H9 (cell line): Measurements from ENCODE around the gene HMGCL. TPM values are rescaled to one million over a fixed set of nuclear protein-coding genes. Genes with fewer than 3 reads are reported as not detected.

Source experiments
- DNase-seq: peaks from one replicate; pipeline ENCODE4 v3.0.0-alpha.2; 2017
- H2AFZ ChIP-seq: one replicate; pipeline ENCODE4 v1.6.1; 2013; ENCODE audit warnings: mild to moderate bottlenecking, low read length, control low read depth, moderate library complexity
- H2AK5ac ChIP-seq: 2 replicates; pipeline ENCODE4 v1.6.1; 2013; ENCODE audit warnings: low read length, control low read depth, mixed read lengths; ENCODE audit not compliant: insufficient read length
- H2BK120ac ChIP-seq: one replicate; pipeline ENCODE4 v1.6.1; 2013; ENCODE audit warnings: low read depth, mild to moderate bottlenecking, low read length, control low read depth, inconsistent platforms; ENCODE audit not compliant: poor library complexity, severe bottlenecking
- H2BK12ac ChIP-seq: 2 replicates; pipeline ENCODE4 v1.6.1; 2013; ENCODE audit warnings: low read length, control low read depth, mixed read lengths, low read depth; ENCODE audit not compliant: insufficient read length
- H2BK15ac ChIP-seq: 2 replicates; pipeline ENCODE4 v1.6.1; 2013; ENCODE audit warnings: low read depth, low read length, control low read depth
- H2BK20ac ChIP-seq: one replicate; pipeline ENCODE4 v1.6.1; 2013; ENCODE audit warnings: low read depth, mild to moderate bottlenecking, low read length, control low read depth, inconsistent platforms; ENCODE audit not compliant: poor library complexity, severe bottlenecking
- H2BK5ac ChIP-seq: 2 replicates; pipeline ENCODE4 v1.6.1; 2013; ENCODE audit warnings: low read length, control low read depth, mixed read lengths; ENCODE audit not compliant: insufficient read length
- H3K14ac ChIP-seq: 2 replicates; pipeline ENCODE4 v1.6.1; 2013; ENCODE audit warnings: low read length, control low read depth; ENCODE audit not compliant: insufficient read depth
- H3K18ac ChIP-seq: 2 replicates; pipeline ENCODE4 v1.6.1; 2013; ENCODE audit warnings: low read depth, mild to moderate bottlenecking, mixed read lengths, low read length, control low read depth; ENCODE audit not compliant: insufficient read length
- H3K23ac ChIP-seq: 2 replicates; pipeline ENCODE4 v1.6.1; 2013; ENCODE audit warnings: low read length, control low read depth, mixed read lengths, low read depth; ENCODE audit not compliant: insufficient read length
- H3K23me2 ChIP-seq: 2 replicates; pipeline ENCODE4 v1.6.1; 2013; ENCODE audit warnings: low read depth, mild to moderate bottlenecking, mixed read lengths, low read length, control low read depth; ENCODE audit not compliant: insufficient read length, poor library complexity, severe bottlenecking
- H3K27ac ChIP-seq: 2 replicates; pipeline ENCODE4 v1.5.1; 2013; ENCODE audit warnings: low read length, control low read depth, mixed read lengths, low read depth; ENCODE audit not compliant: insufficient read length
- H3K27me3 ChIP-seq: 2 replicates; pipeline ENCODE4 v1.6.1; 2013; ENCODE audit warnings: low read length, control low read depth, inconsistent platforms; ENCODE audit not compliant: insufficient read depth
- H3K4ac ChIP-seq: 2 replicates; pipeline ENCODE4 v1.6.1; 2013; ENCODE audit warnings: low read depth, mild to moderate bottlenecking, control low read depth, inconsistent platforms, low read length, moderate library complexity
- H3K4me1 ChIP-seq: 2 replicates; pipeline ENCODE4 v1.6.1; 2013; ENCODE audit warnings: low read length, control low read depth, inconsistent platforms; ENCODE audit not compliant: insufficient read depth
- H3K4me2 ChIP-seq: 2 replicates; pipeline ENCODE4 v1.6.1; 2013; ENCODE audit warnings: low read length, control low read depth, mixed read lengths; ENCODE audit not compliant: insufficient read length, insufficient read depth
- H3K56ac ChIP-seq: 2 replicates; pipeline ENCODE4 v1.6.1; 2013; ENCODE audit warnings: low read depth, mild to moderate bottlenecking, mixed read lengths, low read length, control low read depth; ENCODE audit not compliant: insufficient read length
- H3K79me1 ChIP-seq: 2 replicates; pipeline ENCODE4 v1.6.1; 2013; ENCODE audit warnings: low read depth, mild to moderate bottlenecking, moderate library complexity, low read length, control low read depth, inconsistent platforms; ENCODE audit not compliant: insufficient read depth, poor library complexity, severe bottlenecking
- H3K79me2 ChIP-seq: 2 replicates; pipeline ENCODE4 v1.6.1; 2013; ENCODE audit warnings: low read length, control low read depth, inconsistent platforms; ENCODE audit not compliant: insufficient read depth
- H3K9ac ChIP-seq: 2 replicates; pipeline ENCODE4 v1.6.1; 2013; ENCODE audit warnings: low read length, control low read depth, mixed read lengths; ENCODE audit not compliant: insufficient read length; ENCODE audit errors: extremely low read depth
- H3K9me3 ChIP-seq: one replicate; pipeline ENCODE4 v1.6.1; 2013; ENCODE audit warnings: low read depth, low read length, inconsistent platforms; ENCODE audit not compliant: control insufficient read depth
- H3T11ph ChIP-seq: one replicate; pipeline ENCODE4 v1.6.1; 2013; ENCODE audit warnings: mild to moderate bottlenecking, low read length, control low read depth, inconsistent platforms
- H4K20me1 ChIP-seq: one replicate; pipeline ENCODE4 v1.6.1; 2013; ENCODE audit not compliant: control insufficient read depth, insufficient read length, insufficient read depth
- H4K5ac ChIP-seq: 2 replicates; pipeline ENCODE4 v1.6.1; 2013; ENCODE audit warnings: low read depth, mild to moderate bottlenecking, mixed read lengths, low read length, control low read depth; ENCODE audit not compliant: insufficient read length
- H4K8ac ChIP-seq: replicated peaks from 2 replicates; pipeline ENCODE4 v1.6.1; 2013; ENCODE audit warnings: low read length, control low read depth, mixed read lengths, low read depth; ENCODE audit not compliant: insufficient read length
- H4K91ac ChIP-seq: 2 replicates; pipeline ENCODE4 v1.6.1; 2013; ENCODE audit warnings: low read depth, mild to moderate bottlenecking, moderate library complexity, mixed read lengths, low read length, control low read depth; ENCODE audit not compliant: insufficient read length
- H3K27ac Mint-ChIP-seq, 3 experiments: 2 replicates in 2 of 3; 3 replicates in 1 of 3; pipeline ENCODE4 v1.8.0; 2020 to 2021; ENCODE audit warnings: mixed read lengths in 3 of 3, mild to moderate bottlenecking in 1 of 3, moderate library complexity in 1 of 3
- H3K27me3 Mint-ChIP-seq: 2 replicates; pipeline ENCODE4 v1.8.0; 2021; ENCODE audit warnings: low read depth, mild to moderate bottlenecking, moderate library complexity, mixed read lengths
- H3K36me3 Mint-ChIP-seq, 3 experiments: 2 replicates in 2 of 3; 3 replicates in 1 of 3; pipeline ENCODE4 v1.8.0; 2020 to 2021; ENCODE audit warnings: low read depth in 3 of 3, mixed read lengths in 3 of 3; ENCODE audit not compliant: insufficient read depth in 1 of 3
- H3K4me1 Mint-ChIP-seq, 2 experiments: 2 replicates each; pipeline ENCODE4 v1.8.0; 2020; ENCODE audit warnings: mixed read lengths in 2 of 2
- H3K4me3 Mint-ChIP-seq, 2 experiments: 2 replicates in 1 of 2; 3 replicates in 1 of 2; pipeline ENCODE4 v1.8.0; 2020 to 2021; ENCODE audit warnings: mild to moderate bottlenecking in 2 of 2, mixed read lengths in 2 of 2, moderate library complexity in 1 of 2
- H3K9me3 Mint-ChIP-seq, 2 experiments: 2 replicates in 1 of 2; 3 replicates in 1 of 2; pipeline ENCODE4 v1.8.0; 2020; ENCODE audit warnings: mild to moderate bottlenecking in 2 of 2, mixed read lengths in 2 of 2, moderate library complexity in 1 of 2
- WGBS: extraction: QIAGEN DNeasy Blood & Tissue Kit; methylation state at CpG from one replicate; pipeline ENCODE4 v1.1.7; 2013; ENCODE audit warnings: missing lambda C conversion rate, low lambda C conversion rate, mixed read lengths; ENCODE audit not compliant: insufficient read length; ENCODE audit errors: extremely low coverage; 5-methylcytosine and 5-hydroxymethylcytosine counted together
- total RNA-seq: library from RNA; stranded (reverse); gene quantifications from 2 replicates; pipeline ENCODE4 v1.2.1, GENCODE V29; 2021
- TF ChIP-seq, protein P1 (sequence below): fragments of 200-600 bp; sonication (generic); conservative IDR thresholded peaks from 3 replicates; pipeline ENCODE4 v1.8.0; 2021; ENCODE audit warnings: antibody characterized with exemption, mild to moderate bottlenecking

The HMGCL gene
- total RNA-seq, 1 experiment from 2014 or later: 15.9 TPM

DNA sequence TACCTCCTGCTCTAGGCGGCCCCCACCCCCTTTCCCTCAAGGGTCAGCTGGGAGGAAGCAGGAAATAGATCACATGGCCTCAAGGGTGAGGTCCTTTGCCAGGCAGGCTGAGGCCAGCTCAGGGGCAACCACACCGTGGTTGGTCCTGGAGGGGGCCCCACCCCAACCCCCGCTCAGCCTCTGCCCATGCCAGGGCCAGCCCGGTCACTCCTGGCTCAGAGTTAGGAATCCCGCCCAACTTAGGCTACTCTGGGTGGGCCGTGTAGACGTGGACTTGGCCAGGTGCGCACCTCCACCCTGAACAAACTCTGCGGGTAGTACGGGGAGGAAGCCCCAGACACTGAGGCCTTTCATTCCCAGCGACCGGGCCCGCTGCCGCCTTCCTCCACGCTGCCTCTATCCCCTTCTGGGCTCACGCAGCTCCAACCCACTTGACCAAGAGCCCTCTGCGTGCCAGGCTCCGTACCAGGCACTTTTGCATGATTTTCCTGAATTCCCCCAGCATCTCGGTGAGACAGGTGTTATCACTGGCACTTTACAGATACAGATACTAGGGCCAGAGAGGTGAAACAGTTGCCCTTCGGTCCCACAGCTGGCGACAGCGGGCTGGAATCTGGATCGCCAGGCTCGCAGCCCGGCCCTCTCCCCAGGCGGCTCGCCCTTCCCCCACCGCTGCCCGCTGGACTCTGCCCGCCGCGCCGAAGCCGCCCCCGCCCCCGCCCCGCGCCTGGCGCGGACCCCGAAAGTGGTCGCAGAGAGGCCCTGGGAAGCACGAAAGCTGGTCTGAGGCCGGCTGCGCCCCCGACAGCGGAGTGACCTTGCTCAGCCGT lies 25.4 kb downstream of the HMGCL start:
- Histone ChIP-seq H3K79me1 (no peaks in the 10 kb centered on the region), H4K5ac (no peak overlapping the region), H4K8ac (no peak overlapping the region), H3K18ac (peak overlapping the region; percentile 18), H2BK12ac (no peak overlapping the region), H3K27me3 (no peaks in the 10 kb centered on the region), H2BK120ac (no peak overlapping the region), H2AFZ (no peak overlapping the region), H3K4ac (no peak overlapping the region), H3K23ac (no peak overlapping the region), H2AK5ac (no peak overlapping the region), H2BK20ac (no peak overlapping the region), H3T11ph (no peak overlapping the region), H3K27ac (no peak overlapping the region), H2BK15ac (no peak overlapping the region), H3K4me1 (no peaks in the 10 kb centered on the region; the same call in 1 of the 2 replicates), H4K20me1 (no peaks in the 10 kb centered on the region), H4K91ac (no peak overlapping the region), H3K23me2 (peaks cover 11% of the 10 kb centered on the region), H3K79me2 (no peaks in the 10 kb centered on the region), H2BK5ac (no peak overlapping the region), H3K9ac (peak overlapping the region; percentile 36), H3K9me3 (no peaks in the 10 kb centered on the region), H3K4me2 (peak overlapping the region; percentile 78), H3K14ac (peak overlapping the region; percentile 44), H3K56ac (no peak overlapping the region)
- Mint-ChIP-seq H3K36me3 (peaks cover 4 to 30% (median 21%) of the 10 kb centered on the region in 3 experiments; a peak in 5 of 7 replicates), H3K27me3 (peaks cover 8% of the 10 kb centered on the region), H3K27ac (peak overlapping the region in 2 of 3 experiments; percentile 41 to 99; a peak in 3 of 7 replicates), H3K4me1 (peaks cover 9 to 11% of the 10 kb centered on the region in 2 experiments), H3K9me3 (no peaks in the 10 kb centered on the region), H3K4me3 (peak overlapping the region; percentile 90 to 91)
- TF ChIP-seq, protein P1, sequence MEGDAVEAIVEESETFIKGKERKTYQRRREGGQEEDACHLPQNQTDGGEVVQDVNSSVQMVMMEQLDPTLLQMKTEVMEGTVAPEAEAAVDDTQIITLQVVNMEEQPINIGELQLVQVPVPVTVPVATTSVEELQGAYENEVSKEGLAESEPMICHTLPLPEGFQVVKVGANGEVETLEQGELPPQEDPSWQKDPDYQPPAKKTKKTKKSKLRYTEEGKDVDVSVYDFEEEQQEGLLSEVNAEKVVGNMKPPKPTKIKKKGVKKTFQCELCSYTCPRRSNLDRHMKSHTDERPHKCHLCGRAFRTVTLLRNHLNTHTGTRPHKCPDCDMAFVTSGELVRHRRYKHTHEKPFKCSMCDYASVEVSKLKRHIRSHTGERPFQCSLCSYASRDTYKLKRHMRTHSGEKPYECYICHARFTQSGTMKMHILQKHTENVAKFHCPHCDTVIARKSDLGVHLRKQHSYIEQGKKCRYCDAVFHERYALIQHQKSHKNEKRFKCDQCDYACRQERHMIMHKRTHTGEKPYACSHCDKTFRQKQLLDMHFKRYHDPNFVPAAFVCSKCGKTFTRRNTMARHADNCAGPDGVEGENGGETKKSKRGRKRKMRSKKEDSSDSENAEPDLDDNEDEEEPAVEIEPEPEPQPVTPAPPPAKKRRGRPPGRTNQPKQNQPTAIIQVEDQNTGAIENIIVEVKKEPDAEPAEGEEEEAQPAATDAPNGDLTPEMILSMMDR: no peak
- WGBS: no CpG with 5 or more reads among the region's 48 CpGs
- peak; percentile 89 for DNase-seq
